HG02759 (cell line): ENCODE measurements around the gene COL10A1.

ENCODE experiments used
- ATAC-seq: cut with Tn5 transposase; IDR thresholded peaks from one replicate; pipeline ENCODE4 v1.9.1; 2021; ENCODE audit warnings: mild to moderate bottlenecking, moderate library complexity; ENCODE audit not compliant: unreplicated experiment

The COL10A1 gene

GRCh38 chr6:116088946-116089345, 37.0 kb downstream of the COL10A1 start:
- no peak for ATAC-seq

DNA sequence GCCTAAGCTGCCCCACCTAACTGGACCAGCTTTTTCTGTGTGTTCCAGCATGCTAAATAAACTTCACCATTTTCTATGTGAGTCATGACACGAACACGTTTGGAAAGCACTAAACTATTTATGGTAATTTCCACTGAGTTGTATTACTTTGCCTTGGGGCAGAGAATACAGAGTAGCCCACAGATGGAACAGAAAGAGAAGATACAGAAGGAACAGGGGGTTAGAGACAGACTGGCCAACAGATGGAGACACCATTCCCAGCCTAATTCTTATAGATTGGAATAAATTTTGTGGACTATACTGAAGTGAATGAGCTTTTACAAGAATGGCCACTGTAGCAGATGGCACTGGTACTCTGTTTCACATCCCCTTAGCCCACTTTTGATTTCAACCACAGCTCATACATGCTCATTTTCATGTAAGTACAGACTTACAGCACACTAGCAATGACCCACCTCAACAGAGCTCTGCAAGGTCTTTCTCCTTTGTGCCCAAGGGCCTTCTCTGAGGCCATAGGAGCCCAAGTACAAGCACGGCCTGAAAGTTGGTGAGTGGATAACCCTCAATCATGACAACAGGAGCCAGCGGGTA, 38.4 kb downstream of the COL10A1 start:
- ATAC-seq: peak; percentile 93

DNA sequence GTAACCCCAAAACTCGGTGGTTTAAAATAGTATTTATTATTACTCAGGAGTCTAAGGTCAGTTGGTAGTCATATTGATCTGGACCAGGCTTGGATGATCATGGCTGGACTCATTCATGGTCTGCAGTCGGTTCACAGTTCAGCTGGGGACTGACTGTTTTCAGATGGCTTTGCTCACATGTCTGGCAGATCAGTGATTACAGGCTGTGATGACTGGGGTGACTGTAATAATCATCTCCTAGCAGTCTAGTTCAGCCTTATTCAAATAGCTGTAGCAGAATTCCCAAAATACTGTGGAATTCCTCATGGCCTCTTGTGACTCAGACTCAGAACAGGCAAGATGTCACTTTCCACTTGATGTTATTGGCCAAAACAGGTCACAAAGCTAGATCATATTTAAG, 41.6 kb downstream of the COL10A1 start:
- ATAC-seq: no peak

GRCh38 chr6:116083052-116083451, 42.9 kb downstream of the COL10A1 start:
- no peak for ATAC-seq

DNA sequence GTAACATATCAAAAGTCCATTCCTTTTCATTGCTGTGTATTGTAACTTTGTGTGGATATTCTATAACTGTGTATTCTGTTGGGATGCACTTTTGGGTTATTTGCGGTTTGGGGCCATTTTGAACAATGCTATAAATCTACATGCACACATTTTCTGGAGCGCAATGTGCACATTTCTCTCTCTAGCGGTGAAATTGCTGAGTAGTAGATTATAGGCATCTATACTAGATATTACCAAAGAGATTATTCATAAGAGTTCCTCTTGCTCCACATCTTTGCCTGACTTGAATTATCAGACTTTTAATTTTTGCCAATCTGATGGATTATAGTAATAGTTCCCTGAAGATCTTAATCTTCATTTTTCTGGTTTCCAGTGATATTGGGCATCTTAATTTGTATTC, 47.0 kb downstream of the COL10A1 start:
- no peak for ATAC-seq

DNA sequence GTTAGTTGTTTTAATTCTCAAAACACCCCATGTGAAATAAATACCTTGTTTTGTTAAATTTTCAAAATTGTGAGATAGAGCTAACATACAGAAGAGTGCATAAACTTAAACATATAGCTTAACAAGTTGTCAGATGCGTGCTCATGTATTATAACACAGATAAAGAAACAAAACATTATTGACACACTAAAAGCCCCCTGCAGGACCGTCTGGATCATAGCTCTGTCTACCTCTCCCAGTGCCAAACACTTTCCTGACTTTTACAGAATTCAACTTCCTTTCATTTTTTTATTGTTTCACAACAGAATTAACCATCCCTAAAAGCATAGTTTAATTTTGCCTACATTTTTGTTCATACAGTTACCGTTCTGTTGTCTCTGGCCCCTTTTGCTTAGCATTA, 47.4 kb downstream of the COL10A1 start:
- no peak for ATAC-seq

DNA sequence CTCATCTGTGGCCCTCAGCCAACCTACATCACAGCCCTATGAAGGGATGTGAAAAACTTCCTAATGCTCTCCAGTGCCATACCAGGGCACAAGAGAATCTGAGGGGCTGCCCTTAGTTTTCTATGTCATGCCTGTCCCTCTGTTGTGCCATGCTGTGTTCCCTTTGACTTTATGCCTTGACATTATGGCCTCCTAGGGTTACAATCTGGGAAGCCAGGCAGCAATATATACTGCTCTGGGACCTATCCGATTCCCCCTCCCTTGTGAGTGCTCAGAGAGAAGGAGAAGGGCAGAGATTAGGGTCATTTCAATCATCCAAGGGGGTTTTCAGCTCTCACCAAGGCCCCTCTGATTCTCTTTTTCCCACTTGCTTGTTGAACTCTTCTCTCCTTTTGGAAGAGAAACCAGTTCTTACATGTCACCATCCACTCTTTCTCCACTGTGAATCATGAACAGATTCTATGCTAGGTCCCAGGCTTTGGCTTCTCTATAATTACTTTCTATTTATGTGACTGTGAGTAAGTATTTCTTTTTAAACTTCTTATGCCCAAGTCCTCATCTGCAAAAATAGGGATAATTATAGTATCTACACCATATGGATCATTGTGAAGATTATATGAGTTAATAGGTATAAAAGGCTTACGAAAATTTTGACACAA, 51.1 kb downstream of the COL10A1 start:
- no peak for ATAC-seq

DNA sequence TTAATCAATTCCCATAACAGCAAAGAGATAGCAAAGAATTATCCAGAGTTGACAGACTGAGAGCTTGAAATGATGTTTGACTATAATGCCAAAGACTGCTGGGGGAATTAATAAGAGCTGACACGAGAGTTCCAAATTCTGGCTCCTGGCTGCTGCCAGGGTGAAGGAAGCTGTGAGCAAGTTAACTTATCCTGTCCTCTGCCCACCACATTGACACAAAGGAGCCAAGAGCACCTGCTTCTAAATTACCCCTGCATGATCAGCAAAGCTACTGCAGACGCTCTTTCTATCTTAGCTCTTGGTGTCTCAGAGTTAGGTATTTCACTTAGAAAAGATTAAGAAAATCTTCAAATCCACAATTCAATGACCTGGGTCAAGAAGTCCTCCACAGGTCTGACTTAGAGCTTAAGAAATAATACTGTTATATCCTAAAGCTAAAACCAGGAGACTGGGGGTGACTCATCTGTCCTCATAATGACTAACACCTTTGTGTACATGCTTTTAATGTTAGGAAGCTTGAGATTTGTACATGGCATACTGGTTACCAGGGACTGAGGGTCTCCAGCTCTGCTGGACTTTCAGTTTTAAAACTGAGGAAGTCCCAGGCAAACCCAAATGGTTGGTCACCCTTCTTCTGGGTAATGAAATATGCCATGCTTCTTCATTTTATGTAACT, 52.0 kb downstream of the COL10A1 start:
- ATAC-seq: no peak

- ATAC-seq: no peak
Measured at GRCh38 chr6:116072368-116072767, 53.6 kb downstream of the COL10A1 start.

GRCh38 chr6:116070616-116071389, 55.1 kb downstream of the COL10A1 start:
- ATAC-seq: no peak

DNA sequence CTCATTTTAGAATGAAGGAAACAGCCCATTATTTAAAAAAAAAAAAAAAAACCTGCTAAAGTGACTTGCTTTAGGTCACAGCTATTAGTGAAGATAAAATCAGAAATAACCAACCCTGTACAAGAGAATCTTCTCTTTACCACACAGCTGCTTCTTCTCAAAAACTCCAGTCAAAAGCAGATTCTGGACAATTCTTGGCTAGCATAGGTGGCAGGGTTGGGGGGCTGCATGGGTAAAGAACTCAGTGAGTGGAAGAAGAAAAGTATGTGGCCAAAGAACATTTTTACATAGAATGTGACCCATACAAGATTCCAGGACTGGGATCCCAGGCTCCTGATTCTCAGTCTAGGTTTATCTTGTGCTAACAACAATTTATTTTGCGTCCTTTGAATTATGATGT, 55.8 kb downstream of the COL10A1 start:
- no peak for ATAC-seq
